Glutamatergic neuron (in vitro differentiated cells): ENCODE measurements around the gene CDC37. TPM values are rescaled to one million over a fixed set of nuclear protein-coding genes. Genes with fewer than 3 reads are reported as not detected.

Experiments
- DNase-seq: peaks from one replicate; pipeline ENCODE4 v3.0.0; 2022
- H3K27ac Mint-ChIP-seq: one replicate; pipeline ENCODE4 v1.8.0; 2020; ENCODE audit warnings: mild to moderate bottlenecking, mixed read lengths, inconsistent platforms; ENCODE audit not compliant: unreplicated experiment
- H3K27me3 Mint-ChIP-seq: one replicate; pipeline ENCODE4 v1.8.0; 2020; ENCODE audit warnings: mild to moderate bottlenecking, moderate library complexity, mixed read lengths, inconsistent platforms; ENCODE audit not compliant: unreplicated experiment
- H3K36me3 Mint-ChIP-seq: one replicate; pipeline ENCODE4 v1.8.0; 2020; ENCODE audit warnings: mild to moderate bottlenecking, mixed read lengths, inconsistent platforms; ENCODE audit not compliant: unreplicated experiment
- H3K4me1 Mint-ChIP-seq: one replicate; pipeline ENCODE4 v1.8.0; 2020; ENCODE audit warnings: mild to moderate bottlenecking, low read depth, mixed read lengths, inconsistent platforms; ENCODE audit not compliant: unreplicated experiment
- H3K4me3 Mint-ChIP-seq: one replicate; pipeline ENCODE4 v1.8.0; 2020; ENCODE audit warnings: mild to moderate bottlenecking, mixed read lengths, inconsistent platforms; ENCODE audit not compliant: unreplicated experiment
- H3K9me3 Mint-ChIP-seq: one replicate; pipeline ENCODE4 v1.8.0; 2020; ENCODE audit warnings: mild to moderate bottlenecking, moderate library complexity, mixed read lengths, inconsistent platforms; ENCODE audit not compliant: unreplicated experiment
- CTCF ChIP-seq: fragments of 200-600 bp; sonication (generic); IDR thresholded peaks from one replicate; pipeline ENCODE4 v1.5.0; 2021; ENCODE audit not compliant: partially characterized antibody, unreplicated experiment
- total RNA-seq: library from RNA; stranded (reverse); fragmentation: NEBNext Ultra II Directional; extraction: Animal tissue kit (Norgen Biotek cat#: 25700); gene quantifications from one replicate; pipeline ENCODE4 v1.2.1, GENCODE V29; 2021; ENCODE audit not compliant: unreplicated experiment

The CDC37 gene
- total RNA-seq, 1 donor from 2014 or later = 128 TPM

GRCh38 chr19:10395436-10395835 is 7.9 kb downstream of the CDC37 start:
- H3K27me3 Mint-ChIP-seq = peaks cover 5% of the 10 kb centered on the region
- no peaks in the 10 kb centered on the region for H3K9me3 Mint-ChIP-seq
- no peaks in the 10 kb centered on the region for H3K36me3 Mint-ChIP-seq
- H3K27ac Mint-ChIP-seq = no peak overlapping the region
- no peak for DNase-seq
- no peaks in the 10 kb centered on the region for H3K4me1 Mint-ChIP-seq
- no peak for TF ChIP-seq CTCF
- H3K4me3 Mint-ChIP-seq = no peak overlapping the region

- no peak overlapping the region for H3K4me3 Mint-ChIP-seq
- H3K36me3 Mint-ChIP-seq = no peaks in the 10 kb centered on the region
- no peak for TF ChIP-seq CTCF
- no peak for DNase-seq
- peaks cover 5% of the 10 kb centered on the region for H3K27me3 Mint-ChIP-seq
- no peaks in the 10 kb centered on the region for H3K9me3 Mint-ChIP-seq
- H3K27ac Mint-ChIP-seq = no peak overlapping the region
- H3K4me1 Mint-ChIP-seq = no peaks in the 10 kb centered on the region
Measured at GRCh38 chr19:10395003-10395402, 8.3 kb downstream of the CDC37 start.

- no peaks in the 10 kb centered on the region for H3K4me1 Mint-ChIP-seq
- H3K36me3 Mint-ChIP-seq = no peaks in the 10 kb centered on the region
- no peak for DNase-seq
- no peak for TF ChIP-seq CTCF
- H3K4me3 Mint-ChIP-seq = no peak overlapping the region
- H3K27ac Mint-ChIP-seq = no peak overlapping the region
- H3K9me3 Mint-ChIP-seq = no peaks in the 10 kb centered on the region
- H3K27me3 Mint-ChIP-seq = peaks cover 5% of the 10 kb centered on the region
Measured at GRCh38 chr19:10393137-10393536, 10.2 kb downstream of the CDC37 start.

GRCh38 chr19:10392120-10392519 is 11.2 kb downstream of the CDC37 start:
- H3K4me3 Mint-ChIP-seq = no peak overlapping the region
- H3K27me3 Mint-ChIP-seq = peaks cover 5% of the 10 kb centered on the region
- DNase-seq = no peak
- no peaks in the 10 kb centered on the region for H3K4me1 Mint-ChIP-seq
- peaks cover 1% of the 10 kb centered on the region for H3K9me3 Mint-ChIP-seq
- H3K27ac Mint-ChIP-seq = no peak overlapping the region
- no peak for TF ChIP-seq CTCF
- H3K36me3 Mint-ChIP-seq = no peaks in the 10 kb centered on the region

GRCh38 chr19:10390652-10391286 is 12.6 kb downstream of the CDC37 start:
- Mint-ChIP-seq H3K9me3 (peaks cover 1% of the 10 kb centered on the region), H3K27ac (peak overlapping the region; percentile 48), H3K4me1 (no peaks in the 10 kb centered on the region), H3K36me3 (no peaks in the 10 kb centered on the region), H3K27me3 (peaks cover 3% of the 10 kb centered on the region), H3K4me3 (no peak overlapping the region)
- TF ChIP-seq CTCF = peak; percentile 75
- DNase-seq = peak; percentile 67
